Kidney glomerular epithelial cell (primary cell): ENCODE data around the gene PHACTR1.
A peak's percentile ranks its signal among the peaks of the same experiment; 100 is the strongest.
"Not testable (repeated sequence)": the region's sequence is repeated elsewhere in the genome, so short reads cannot be mapped to it uniquely, and the experiment has no call there.

Experiments used
- DNase-seq: peaks from one replicate; lab custom pipeline; 2025; lab: John Stamatoyannopoulos, UW

Gene PHACTR1

GRCh38 chr6:13314806-13315205, 598.2 kb downstream of the PHACTR1 start:
- DNase-seq = no peak

- DNase-seq = no peak
Measured at GRCh38 chr6:13315896-13316295, 599.3 kb downstream of the PHACTR1 start.

GRCh38 chr6:13318821-13319220, 602.3 kb downstream of the PHACTR1 start:
- DNase-seq = no peak

GRCh38 chr6:13319891-13320564, 603.5 kb downstream of the PHACTR1 start:
- no peak for DNase-seq

GRCh38 chr6:13326031-13326586, 609.5 kb downstream of the PHACTR1 start:
- DNase-seq = not testable (repeated sequence)

- DNase-seq = no peak
Measured at GRCh38 chr6:13327691-13328075, 611.1 kb downstream of the PHACTR1 start.

GRCh38 chr6:13328076-13328874, 611.7 kb downstream of the PHACTR1 start, which contains the start of gene TBC1D7:
TBC1D7 (minus strand) TSS chr6:13328537; CDS start chr6:13326898, 1,639 bp downstream.
- DNase-seq = peak; percentile 82

GRCh38 chr6:13328875-13329183, 612.3 kb downstream of the PHACTR1 start:
- DNase-seq = no peak

GRCh38 chr6:13331516-13332348, 615.2 kb downstream of the PHACTR1 start:
- peak; percentile 8 for DNase-seq

DNA sequence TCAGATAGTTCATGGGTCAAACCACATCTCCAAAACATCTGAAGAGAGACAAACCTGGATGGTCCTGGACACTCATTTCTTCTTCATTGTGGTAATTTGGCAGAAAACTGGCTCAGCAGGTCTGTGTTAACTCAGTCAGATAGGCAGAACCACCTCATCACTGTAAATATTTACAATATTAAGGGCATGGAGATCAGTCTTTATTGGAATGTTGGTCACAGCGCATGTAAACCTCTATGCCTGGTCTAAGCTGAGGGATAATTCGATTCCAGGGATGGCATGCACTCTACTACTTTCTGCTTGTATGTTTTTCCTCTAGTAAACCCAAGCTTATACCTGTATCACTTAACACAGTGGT, 615.8 kb downstream of the PHACTR1 start:
- DNase-seq = no peak

GRCh38 chr6:13334953-13335352, 618.4 kb downstream of the PHACTR1 start:
- no peak for DNase-seq

GRCh38 chr6:13336553-13336952, 620.0 kb downstream of the PHACTR1 start:
- peak; percentile 77 for DNase-seq

- no peak for DNase-seq
Measured at GRCh38 chr6:13338038-13338437, 621.5 kb downstream of the PHACTR1 start.
